Measurements from ENCODE around the gene ATP6V0C. TPM values are rescaled to one million over a fixed set of nuclear protein-coding genes. Genes with fewer than 3 reads are reported as not detected.

Gene ATP6V0C
- total RNA-seq, 1 experiment from 2014 or later: 249 TPM

- Histone ChIP-seq H2AFZ (no peak overlapping the region), H3K4me1 (replicated peaks; ENCODE audit: insufficient read depth) (peaks cover 36% of the 10 kb centered on the region), H3K79me2 (ENCODE audit: low read depth) (peaks cover 67% of the 10 kb centered on the region), H3K9me3 (ENCODE audit: insufficient read depth, low read depth) (no peaks in the 10 kb centered on the region), H3F3A (ENCODE audit: insufficient read depth, low read depth) (peaks cover 36% of the 10 kb centered on the region; the same call in 1 of the 2 replicates), H3K4me3 (no peak overlapping the region), H4K20me1 (ENCODE audit: insufficient read depth) (peaks cover 54% of the 10 kb centered on the region), H3K9me2 (ENCODE audit: insufficient read depth) (no peaks in the 10 kb centered on the region), H3K4me2 (peak overlapping the region; percentile 100; the same call in 1 of the 2 replicates), H3K27me3 (ENCODE audit: insufficient read depth, low read depth) (no peaks in the 10 kb centered on the region), H3K36me3 (ENCODE audit: low read depth) (no peaks in the 10 kb centered on the region; the same call in 1 of the 2 replicates), H3K27ac (no peak overlapping the region)
- CTCF ChIA-PET: no interaction called here
- intact Hi-C loops (cut with micrococcal nuclease; ENCODE audit: unreplicated experiment): no loop called here
- TF ChIP-seq CTCF (conservative IDR thresholded peaks at IDR 0.05): no peak
- TF ChIP-seq EZH2 (IDR thresholded peaks at IDR 0.05; ENCODE audit: low read depth): no peak
- no peak for DNase-seq
- no TSS peak for BruUV-seq (replicated peaks)
- POLR2A ChIA-PET (ENCODE audit: unreplicated experiment): no interaction called here
These were observed 2.9 kb downstream of the ATP6V0C start for GRCh38 chr16:2516391-2517240.

GRCh38 chr16:2517954-2518605, 4.3 kb downstream of the ATP6V0C start:
- DNase-seq: no peak
- Histone ChIP-seq H3K27ac (no peak overlapping the region), H3K4me3 (no peak overlapping the region), H3K9me2 (ENCODE audit: insufficient read depth) (no peaks in the 10 kb centered on the region), H3K36me3 (ENCODE audit: low read depth) (no peaks in the 10 kb centered on the region; the same call in 1 of the 2 replicates), H3K4me1 (replicated peaks; ENCODE audit: insufficient read depth) (peaks cover 39% of the 10 kb centered on the region), H3K79me2 (ENCODE audit: low read depth) (peaks cover 74% of the 10 kb centered on the region), H4K20me1 (ENCODE audit: insufficient read depth) (peaks cover 54% of the 10 kb centered on the region), H3K4me2 (no peak overlapping the region), H3K27me3 (ENCODE audit: insufficient read depth, low read depth) (no peaks in the 10 kb centered on the region), H2AFZ (no peak overlapping the region), H3K9me3 (ENCODE audit: insufficient read depth, low read depth) (no peaks in the 10 kb centered on the region), H3F3A (ENCODE audit: insufficient read depth, low read depth) (peaks cover 35% of the 10 kb centered on the region; the same call in 1 of the 2 replicates)
- no peak for TF ChIP-seq CTCF (conservative IDR thresholded peaks at IDR 0.05)
- TF ChIP-seq EZH2 (IDR thresholded peaks at IDR 0.05; ENCODE audit: low read depth): no peak
- intact Hi-C loops (cut with micrococcal nuclease; ENCODE audit: unreplicated experiment): no loop called here
- no TSS peak for BruUV-seq (replicated peaks)
- ChIA-PET CTCF (no interaction called here), POLR2A (ENCODE audit: unreplicated experiment) (no interaction called here)

GRCh38 chr16:2518823-2519710, 5.3 kb downstream of the ATP6V0C start:
- H3K9me3 ChIP-seq (ENCODE audit: insufficient read depth, low read depth): no peaks in the 10 kb centered on the region
- no TSS peak for BruUV-seq (replicated peaks)
- no peaks in the 10 kb centered on the region; the same call in 1 of the 2 replicates for H3K36me3 ChIP-seq (ENCODE audit: low read depth)
- H2AFZ ChIP-seq: no peak overlapping the region
- DNase-seq: no peak
- CTCF ChIA-PET: no interaction called here
- POLR2A ChIA-PET (ENCODE audit: unreplicated experiment): interaction anchor here (0.6 to 0.8 kb wide), 2 partner anchors 92 to 1771 kb away, joined by 4 to 7 read pairs; no protein-coding TSS in a partner anchor
- no peak overlapping the region for H3K4me3 ChIP-seq
- no peak overlapping the region for H3K27ac ChIP-seq
- no peaks in the 10 kb centered on the region for H3K9me2 ChIP-seq (ENCODE audit: insufficient read depth)
- H4K20me1 ChIP-seq (ENCODE audit: insufficient read depth): peaks cover 54% of the 10 kb centered on the region
- no peaks in the 10 kb centered on the region for H3K27me3 ChIP-seq (ENCODE audit: insufficient read depth, low read depth)
- TF ChIP-seq CTCF (conservative IDR thresholded peaks at IDR 0.05): no peak
- no peak for TF ChIP-seq EZH2 (IDR thresholded peaks at IDR 0.05; ENCODE audit: low read depth)
- H3F3A ChIP-seq (ENCODE audit: insufficient read depth, low read depth): peaks cover 33% of the 10 kb centered on the region; the same call in 1 of the 2 replicates
- H3K4me1 ChIP-seq (replicated peaks; ENCODE audit: insufficient read depth): peaks cover 36% of the 10 kb centered on the region; the same call in 1 of the 2 replicates
- peak overlapping the region; percentile 65 for H3K4me2 ChIP-seq
- H3K79me2 ChIP-seq (ENCODE audit: low read depth): peaks cover 74% of the 10 kb centered on the region
- intact Hi-C loops (cut with micrococcal nuclease; ENCODE audit: unreplicated experiment): no loop called here

All from PC-9 (cell line).